ENCODE data around the gene TDRD7.

The TDRD7 gene
- total RNA-seq = 17.6 to 37.8 reads per million in 2 donors

- DNase-seq = peak; percentile 93
These were observed at the start of gene TDRD7 for GRCh38 chr9:97411789-97412625. Gene TDRD7 (plus strand): TSS chr9:97412096. CDS start chr9:97428466, 16,370 bp downstream.

DNA sequence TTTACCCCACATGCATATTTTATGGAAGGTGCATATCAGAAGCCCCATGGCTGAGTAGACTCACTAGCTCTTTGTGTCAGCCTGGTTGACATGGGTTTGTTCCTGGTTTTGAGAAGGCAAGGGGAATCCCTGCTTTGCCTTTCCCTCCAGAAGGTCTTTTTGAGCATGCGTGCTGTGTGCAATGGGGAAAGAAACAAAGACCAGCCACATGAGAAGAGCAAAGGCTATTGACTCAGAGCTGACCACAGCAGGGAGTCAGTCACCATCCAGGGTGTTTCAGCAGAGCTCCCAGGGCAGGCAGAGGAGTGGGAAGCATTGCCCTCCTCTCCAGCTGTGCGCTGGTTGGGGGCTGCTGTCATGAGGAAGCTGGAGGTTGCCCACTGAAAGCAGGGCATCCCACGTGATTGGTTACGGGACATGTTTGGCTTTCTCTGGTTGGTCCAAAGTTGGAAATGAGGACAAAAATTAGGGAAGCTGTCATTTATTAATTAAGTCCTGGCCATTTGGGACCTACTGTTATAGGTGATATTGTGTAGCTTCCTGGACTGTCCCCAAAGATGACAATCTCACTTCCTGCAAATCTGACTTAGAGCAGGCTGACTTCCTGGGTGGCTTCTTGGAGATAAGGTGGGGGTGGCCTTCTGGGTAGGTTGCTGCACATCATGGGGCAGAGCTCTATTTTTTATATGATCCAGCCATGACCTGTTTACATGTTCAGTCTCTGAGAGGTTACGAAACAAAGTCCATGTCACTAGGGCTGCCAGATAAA, 48.9 kb upstream of the TDRD7 start:
- no peak for DNase-seq

GRCh38 chr9:97363661-97364299, 48.1 kb upstream of the TDRD7 start:
- no peak for DNase-seq

DNA sequence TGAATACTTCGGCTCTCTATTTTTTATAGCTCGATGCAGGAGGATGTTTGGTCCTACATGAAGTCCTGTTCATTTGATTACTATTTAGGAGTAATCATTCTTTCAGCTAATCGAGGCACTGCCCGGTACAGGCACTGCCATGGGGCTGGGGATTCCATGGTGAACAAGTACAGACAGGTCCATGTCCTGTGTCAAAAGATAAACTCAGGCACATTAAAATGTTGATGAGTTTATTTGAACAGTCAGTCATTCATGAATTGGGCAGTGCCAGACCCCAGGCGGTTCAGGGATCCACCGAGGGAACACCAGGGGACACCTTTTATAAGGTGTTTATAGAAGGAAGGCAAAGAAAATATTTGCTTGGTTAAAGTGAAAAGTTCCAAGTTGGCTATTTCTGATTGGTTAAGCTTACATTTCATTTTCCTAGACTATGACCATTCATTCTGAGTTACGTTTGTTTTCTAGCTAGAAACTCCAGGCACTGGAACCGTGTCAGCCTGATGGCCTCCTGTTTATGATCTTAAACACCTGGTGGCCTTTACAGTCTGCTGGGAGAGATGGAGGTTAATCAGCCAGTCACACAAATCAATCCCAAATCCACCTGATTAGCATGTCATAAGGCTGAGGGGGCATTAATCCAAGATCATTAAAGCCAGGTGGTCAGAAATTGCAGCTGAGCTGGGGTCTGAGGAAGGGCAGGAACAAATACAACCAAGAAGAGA, 47.0 kb upstream of the TDRD7 start:
- DNase-seq = no peak

- no peak for DNase-seq
These were observed 46.3 kb upstream of the TDRD7 start for GRCh38 chr9:97365634-97366033.

GRCh38 chr9:97366476-97366875, 45.4 kb upstream of the TDRD7 start:
- DNase-seq = no peak

DNA sequence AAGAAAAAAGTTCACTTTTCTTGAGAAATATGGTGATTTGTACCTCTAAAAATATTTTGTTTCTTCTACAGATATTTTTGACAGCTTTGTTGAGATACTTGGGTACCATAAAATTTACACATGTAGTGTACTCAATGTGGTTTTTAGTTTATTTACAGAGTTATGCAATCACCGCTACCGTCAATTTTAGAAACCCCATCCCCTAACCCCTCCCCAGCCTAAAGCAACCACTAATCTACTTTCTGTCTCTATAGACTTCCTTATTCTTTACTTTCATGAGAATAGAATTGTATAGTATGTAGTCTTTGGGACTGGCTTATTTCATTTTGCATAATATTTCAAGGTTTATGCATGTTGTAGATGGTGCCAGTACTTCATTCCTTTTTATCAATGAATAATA, 45.0 kb upstream of the TDRD7 start:
- no peak for DNase-seq

DNA sequence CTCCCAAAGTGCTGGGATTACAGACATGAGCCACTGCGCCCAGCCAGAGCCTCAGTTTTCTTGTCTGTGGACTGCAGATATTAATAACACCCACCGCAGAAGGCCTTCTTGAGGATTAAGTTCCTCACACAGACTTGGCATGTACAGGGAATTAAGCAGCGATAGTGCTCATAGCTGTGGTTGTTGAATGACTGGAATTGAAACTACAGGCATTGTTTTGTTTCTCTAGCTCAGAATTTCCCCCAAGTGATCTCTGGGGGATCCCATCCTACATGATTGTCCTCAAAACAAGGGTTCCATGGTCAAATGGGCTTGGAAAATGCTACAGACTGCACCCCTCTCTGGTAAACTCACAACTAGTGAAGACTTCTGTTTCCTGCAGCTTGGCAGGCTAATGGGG, 44.2 kb upstream of the TDRD7 start:
- no peak for DNase-seq

- DNase-seq = no peak
These were observed 42.9 kb upstream of the TDRD7 start for GRCh38 chr9:97368964-97369363.

DNA sequence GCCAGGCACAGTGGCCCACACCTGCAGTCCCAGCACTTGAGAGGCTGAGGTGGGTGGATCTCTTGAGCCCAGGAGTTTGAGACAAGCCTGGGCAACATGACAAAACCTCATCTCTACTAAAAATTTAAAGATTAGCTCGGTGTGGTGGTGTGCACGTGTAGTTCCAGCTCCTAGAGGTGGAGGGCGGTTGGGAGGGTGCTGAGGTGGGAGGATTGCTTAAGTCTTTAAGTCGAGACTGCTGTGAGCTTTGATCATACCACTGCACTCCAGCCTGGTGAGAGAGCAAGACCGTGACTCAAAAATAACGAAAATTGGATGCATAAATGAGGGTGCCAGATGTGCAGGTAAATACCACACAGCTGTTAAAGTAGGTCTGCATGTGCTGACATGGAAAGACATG, 39.3 kb upstream of the TDRD7 start:
- DNase-seq = no peak

DNA sequence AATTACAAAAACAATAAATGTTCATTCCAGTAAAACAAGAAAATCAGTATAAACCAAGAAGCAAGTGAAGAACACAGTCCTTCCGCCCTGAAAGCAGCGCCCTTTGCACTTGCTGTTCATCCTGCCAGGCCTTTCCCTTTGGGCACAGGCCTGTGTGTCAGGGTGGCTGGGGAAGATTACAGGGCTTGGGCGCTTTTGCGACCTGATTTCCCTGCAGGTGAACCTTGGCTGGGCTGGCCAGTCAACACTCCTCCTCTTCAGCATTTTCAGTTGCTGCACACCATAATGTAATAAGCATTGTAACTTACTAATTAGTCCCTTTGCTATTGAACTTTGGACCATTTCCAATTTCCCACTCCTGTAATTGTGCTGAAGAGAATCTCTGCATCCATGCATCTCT, 38.6 kb upstream of the TDRD7 start:
- DNase-seq = no peak

DNA sequence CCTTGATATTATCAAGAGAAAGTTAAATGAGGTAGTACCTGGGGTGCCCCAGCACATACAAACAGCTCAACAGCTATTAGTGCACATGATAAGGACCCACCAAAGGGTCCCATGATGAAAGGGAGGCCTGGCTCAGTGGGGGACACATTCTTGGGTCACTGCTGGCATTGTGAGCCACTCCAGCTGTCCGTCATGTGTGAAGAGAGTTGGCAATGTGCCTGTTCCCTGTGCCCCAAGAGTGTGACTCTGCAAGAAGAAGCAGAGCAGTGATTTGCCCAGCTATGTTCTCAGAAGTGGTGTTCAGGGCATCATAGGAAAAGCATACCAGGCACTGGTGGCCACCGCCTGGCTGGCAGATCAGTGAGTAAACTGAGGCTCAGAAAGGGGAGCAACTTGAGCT, 37.1 kb upstream of the TDRD7 start:
- no peak for DNase-seq

DNA sequence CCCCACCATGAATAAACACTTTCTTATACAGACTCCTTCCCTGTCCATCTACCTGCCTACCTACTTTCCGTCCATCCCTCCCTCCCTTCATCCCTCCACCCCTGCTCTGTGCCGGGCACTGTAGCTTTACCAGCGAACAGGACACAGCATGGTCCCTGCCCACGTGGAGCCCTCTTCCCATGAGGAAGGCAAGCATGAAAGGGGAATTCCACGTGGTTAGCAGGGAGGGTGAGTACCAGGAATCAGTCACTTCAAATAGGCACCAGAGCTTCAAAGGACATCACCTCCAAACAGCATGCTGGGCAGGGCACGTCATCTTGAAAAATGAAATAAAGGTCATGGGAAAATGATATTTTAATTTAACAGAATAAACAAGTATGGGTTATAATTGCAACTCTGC, 35.0 kb upstream of the TDRD7 start:
- no peak for DNase-seq

DNA sequence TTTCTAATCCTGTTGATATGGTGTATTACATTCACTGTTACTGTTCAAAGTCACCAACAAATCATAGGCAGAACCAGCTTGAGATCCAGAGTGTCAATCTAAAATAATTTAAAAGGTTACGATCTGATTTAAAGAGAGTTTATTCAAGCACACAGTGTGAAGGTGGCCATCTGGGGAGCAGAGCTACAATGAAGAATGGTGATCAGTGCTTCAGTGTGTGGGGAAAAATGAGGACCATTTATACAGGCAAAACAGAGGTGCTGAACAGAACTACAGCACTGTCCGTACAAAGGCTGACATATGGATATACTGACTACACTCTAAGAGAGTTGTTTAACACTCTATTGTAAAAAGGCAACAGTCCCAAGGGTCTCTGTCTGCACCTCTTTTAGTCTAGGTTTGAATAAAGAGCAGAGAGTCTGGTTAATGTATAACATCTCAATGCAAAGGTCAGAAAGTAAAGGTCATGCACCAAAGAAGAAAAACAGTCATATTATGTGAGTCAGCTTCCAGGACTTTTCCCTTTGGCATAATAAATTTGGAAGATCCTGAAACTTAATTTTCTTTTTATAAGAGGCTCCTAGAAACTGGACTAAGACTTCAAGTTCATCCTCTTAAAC, 29.7 kb upstream of the TDRD7 start:
- DNase-seq = no peak

GRCh38 chr9:97384406-97385262, 27.3 kb upstream of the TDRD7 start:
- no peak for DNase-seq

GRCh38 chr9:97385626-97386264, 26.2 kb upstream of the TDRD7 start:
- DNase-seq = no peak

GRCh38 chr9:97386265-97386633, 25.6 kb upstream of the TDRD7 start:
- no peak for DNase-seq

DNA sequence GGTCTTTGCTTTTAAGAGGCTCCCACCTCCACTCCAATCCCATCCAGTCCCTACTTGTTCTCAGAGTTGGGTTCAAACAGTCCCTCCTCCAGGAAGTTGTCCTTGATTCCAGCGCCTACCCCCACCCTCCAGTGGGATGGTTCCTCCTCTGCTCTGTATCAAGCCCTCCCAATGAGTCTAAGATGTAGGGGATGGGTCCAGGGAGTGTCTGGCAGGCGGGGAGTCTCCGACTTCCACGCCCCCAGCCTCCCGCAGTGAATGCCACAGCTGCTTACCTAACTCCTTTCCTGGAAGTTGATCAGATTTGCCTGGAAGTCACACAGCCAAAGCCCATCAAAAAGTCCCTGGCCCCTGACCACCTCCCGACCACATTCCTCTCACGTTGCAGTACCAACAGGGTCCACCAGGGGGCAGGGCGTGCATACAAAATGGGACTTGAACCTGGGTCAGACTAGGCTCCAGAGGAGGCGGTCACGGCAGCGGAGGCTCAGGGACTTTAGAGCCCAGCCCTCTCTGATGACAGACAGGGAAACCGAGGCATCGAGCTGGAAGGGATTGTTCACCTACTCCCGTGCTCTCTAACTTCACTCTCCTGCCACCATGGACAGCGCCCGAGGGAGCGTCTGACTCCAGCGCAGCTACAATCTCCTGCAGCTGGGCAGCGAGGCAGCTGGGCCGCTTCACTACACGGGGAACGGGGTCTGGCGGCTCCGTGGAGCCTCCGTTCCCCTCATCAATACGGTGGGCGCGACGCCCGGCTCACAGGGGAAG, 25.0 kb upstream of the TDRD7 start:
- DNase-seq = peak; percentile 71

- no peak for DNase-seq
These were observed 24.4 kb upstream of the TDRD7 start for GRCh38 chr9:97387504-97387886.

Data from T-helper 9 cell (primary cell).